GM12878 (cell line): ENCODE measurements around the gene LCOR. TPM values are rescaled to one million over a fixed set of nuclear protein-coding genes. Genes with fewer than 3 reads are reported as not detected.

Experiments
- ATAC-seq: fragments of 200-7000 bp; cut with Tn5 transposase; 3 replicates; pipeline ENCODE4 v1.9.1; 2020; ENCODE audit warnings: mild to moderate bottlenecking, moderate library complexity
- BruUV-seq: library from RNA; stranded (reverse); fragments of 400-500 nt; replicated peaks from 2 replicates; lab custom pipeline; 2021; lab: Mats Ljungman, UMichigan
- CTCF ChIA-PET: fragments of 300-600 bp; sonication (Branson Sonifier 250); formaldehyde crosslinking; extraction: SDS; loops from one replicate; lab custom pipeline; 2021; ENCODE audit warnings: inconsistent platforms; lab: Yijun Ruan, JAX
- POLR2A ChIA-PET: fragments of 350-600 bp; formaldehyde crosslinking; extraction: SDS; loops from one replicate; lab custom pipeline; 2021; ENCODE audit warnings: inconsistent platforms; lab: Charles Lee
- RAD21 ChIA-PET: fragments of 300-600 bp; sonication (Branson Sonifier 250); formaldehyde crosslinking; loops from one replicate; lab custom pipeline; 2023; ENCODE audit warnings: antibody characterized with exemption; ENCODE audit not compliant: unreplicated experiment; lab: Charles Lee
- SMC1A ChIA-PET: fragments of 300-600 bp; sonication (Branson Sonifier 250); formaldehyde crosslinking; loops from one replicate; lab custom pipeline; 2023; ENCODE audit not compliant: unreplicated experiment, uncharacterized antibody; lab: Charles Lee
- DNase-seq: peaks from one replicate; pipeline ENCODE4 v3.0.0-alpha.2; 2011; ENCODE audit warnings: low read depth, low spot score
- FAIRE-seq: peaks from 3 replicates; lab custom pipeline; 2011; peaks lifted over from hg19 to GRCh38; lab: Jason Lieb, UNC
- H2AFZ ChIP-seq: 2 replicates; pipeline ENCODE4 v1.6.0; 2011; ENCODE audit warnings: low read depth, low read length, control low read depth; ENCODE audit not compliant: control insufficient read depth
- H3K27ac ChIP-seq: 2 replicates; pipeline ENCODE4 v1.5.1; 2011; ENCODE audit warnings: control low read depth; ENCODE audit not compliant: control insufficient read depth, insufficient read depth
- H3K27me3 ChIP-seq, 2 experiments: replicated peaks in 1 of 2; 2 replicates each; pipeline versions ENCODE4 v1.6.0 to v1.6.1; 2011; ENCODE audit warnings: low read length in 1 of 2; ENCODE audit not compliant: control insufficient read depth in 2 of 2, insufficient read depth in 2 of 2
- H3K36me3 ChIP-seq, 2 experiments: 2 replicates each; pipeline ENCODE4 v1.5.1; 2011; ENCODE audit warnings: low read length in 1 of 2; ENCODE audit not compliant: control insufficient read depth in 2 of 2, insufficient read depth in 2 of 2
- H3K4me1 ChIP-seq: 2 replicates; pipeline ENCODE4 v1.6.1; 2011; ENCODE audit warnings: mild to moderate bottlenecking, low read length, moderate library complexity, mixed read lengths; ENCODE audit not compliant: control insufficient read depth, insufficient read depth
- H3K4me2 ChIP-seq: 2 replicates; pipeline ENCODE4 v1.6.0; 2011; ENCODE audit warnings: control low read depth; ENCODE audit not compliant: control insufficient read depth, insufficient read depth
- H3K4me3 ChIP-seq: fragments of 200-600 bp; sonication (generic); 2 replicates; pipeline ENCODE4 v1.5.1; 2016
- H3K79me2 ChIP-seq: 2 replicates; pipeline ENCODE4 v1.6.0; 2011; ENCODE audit warnings: low read length; ENCODE audit not compliant: control insufficient read depth, insufficient read depth
- H3K9ac ChIP-seq: 2 replicates; pipeline ENCODE4 v1.8.0; 2011; ENCODE audit warnings: low read length, control low read depth, mixed read lengths; ENCODE audit not compliant: control insufficient read depth, insufficient read depth
- H3K9me3 ChIP-seq: replicated peaks from 3 replicates; pipeline ENCODE4 v1.5.1; 2011; ENCODE audit warnings: mild to moderate bottlenecking, low read length; ENCODE audit not compliant: control insufficient read depth, insufficient read depth
- H4K20me1 ChIP-seq: 2 replicates; pipeline ENCODE4 v1.6.0; 2011; ENCODE audit not compliant: control insufficient read depth, insufficient read depth
- CBX5 ChIP-seq: sonication (generic); IDR thresholded peaks from 2 replicates; pipeline ENCODE4 v1.6.1; 2016; ENCODE audit warnings: low read depth, moderate library complexity, mild to moderate bottlenecking, inconsistent platforms
- CHD1 ChIP-seq: IDR thresholded peaks from 2 replicates; pipeline ENCODE4 v1.6.1; 2012; ENCODE audit warnings: low read depth, low read length, improper control_type of control experiment
- EP300 ChIP-seq, 2 experiments: fragments of 150-350 bp in 1 of 2; IDR thresholded peaks; 2 replicates each; pipeline ENCODE4 v1.6.1; 2011 to 2012; ENCODE audit warnings: low read depth in 2 of 2, low read length in 2 of 2, borderline replicate concordance in 1 of 2, improper control_type of control experiment in 1 of 2, inconsistent platforms in 1 of 2; ENCODE audit not compliant: control insufficient read depth in 1 of 2
- WGBS: methylation state at CpG from one replicate; pipeline ENCODE4 v1.1.6; 2016; ENCODE audit warnings: low lambda C conversion rate; ENCODE audit not compliant: insufficient replicate concordance, insufficient coverage; ENCODE audit errors: missing lambda C conversion rate; 5-methylcytosine and 5-hydroxymethylcytosine counted together
- in situ Hi-C: fragments of 300-500 bp; cut with MboI; formaldehyde crosslinking; loops from 9 replicates; pipeline ENCODE4 v1.14.3; 2018; ENCODE audit warnings: mixed read lengths
- intact Hi-C: fragments of 100-400 bp; cut with micrococcal nuclease; formaldehyde crosslinking; loops from one replicate; pipeline ENCODE4 v1.14.2; 2022; ENCODE audit not compliant: unreplicated experiment
- polyA plus RNA-seq, 11 experiments: library from polyadenylated mRNA; depleted of rRNA in 4 of 11; unstranded in 6 of 11; stranded (reverse) in 5 of 11; fragments of >200 nt; fragmentation: Nextera tagmentation in 4 of 11; fragmentation: Illumina TruSeq in 1 of 11; extraction: Ambion mirVana in 4 of 11; extraction: Trizol in 1 of 11; gene quantifications; 1 replicate in 1 of 11; 2 replicates in 10 of 11; pipeline versions ENCODE4 v1.2.1 to v1.2.3, GENCODE V29; 2011 to 2016; ENCODE audit warnings: inconsistent platforms in 2 of 11, missing spikeins in 2 of 11, low read depth in 1 of 11
- total RNA-seq, 4 experiments: library from RNA; depleted of rRNA in 3 of 4; stranded (reverse); fragments of >200 nt in 3 of 4; fragmentation: Illumina TruSeq in 1 of 4; extraction: Trizol in 1 of 4; gene quantifications; 2 replicates each; pipeline versions ENCODE4 v1.2.1 to v1.2.3, GENCODE V29; 2013 to 2021
- TF ChIP-seq, protein P1 (sequence below): fragments of 450-650 bp; IDR thresholded peaks from 2 replicates; pipeline ENCODE4 v1.6.1; 2018; ENCODE audit warnings: mild to moderate bottlenecking, low read depth, moderate library complexity; ENCODE audit not compliant: partially characterized antibody

LCOR gene
- total and polyA plus RNA-seq, 10 of the 15 experiments (the other 5 are each of a cell fraction or from before 2014, with no cell fraction given), result 1.6 to 22.0 (median 13.2) TPM

GRCh38 chr10:96880575-96880974, 48.5 kb downstream of the LCOR start:
- Histone ChIP-seq H3K27me3 (no peaks in the 10 kb centered on the region), H3K36me3 (peaks cover 0 to 5% of the 10 kb centered on the region in 2 experiments; a peak in 2 of 4 replicates), H3K9ac (no peak overlapping the region), H2AFZ (no peak overlapping the region), H3K9me3 (no peaks in the 10 kb centered on the region), H4K20me1 (no peaks in the 10 kb centered on the region), H3K4me1 (no peaks in the 10 kb centered on the region), H3K4me3 (no peak overlapping the region), H3K4me2 (no peak overlapping the region), H3K27ac (no peak overlapping the region), H3K79me2 (peaks cover 58% of the 10 kb centered on the region)
- BruUV-seq, result no TSS peak
- 97% methylated on average over 2 of the region's 2 CpGs for WGBS
- no peak for ATAC-seq
- RAD21 ChIA-PET, result no interaction called here
- no peak for FAIRE-seq
- POLR2A ChIA-PET, result no interaction called here
- intact Hi-C loops (no loop called here), in situ Hi-C loops (no loop called here)
- TF ChIP-seq, protein P1, sequence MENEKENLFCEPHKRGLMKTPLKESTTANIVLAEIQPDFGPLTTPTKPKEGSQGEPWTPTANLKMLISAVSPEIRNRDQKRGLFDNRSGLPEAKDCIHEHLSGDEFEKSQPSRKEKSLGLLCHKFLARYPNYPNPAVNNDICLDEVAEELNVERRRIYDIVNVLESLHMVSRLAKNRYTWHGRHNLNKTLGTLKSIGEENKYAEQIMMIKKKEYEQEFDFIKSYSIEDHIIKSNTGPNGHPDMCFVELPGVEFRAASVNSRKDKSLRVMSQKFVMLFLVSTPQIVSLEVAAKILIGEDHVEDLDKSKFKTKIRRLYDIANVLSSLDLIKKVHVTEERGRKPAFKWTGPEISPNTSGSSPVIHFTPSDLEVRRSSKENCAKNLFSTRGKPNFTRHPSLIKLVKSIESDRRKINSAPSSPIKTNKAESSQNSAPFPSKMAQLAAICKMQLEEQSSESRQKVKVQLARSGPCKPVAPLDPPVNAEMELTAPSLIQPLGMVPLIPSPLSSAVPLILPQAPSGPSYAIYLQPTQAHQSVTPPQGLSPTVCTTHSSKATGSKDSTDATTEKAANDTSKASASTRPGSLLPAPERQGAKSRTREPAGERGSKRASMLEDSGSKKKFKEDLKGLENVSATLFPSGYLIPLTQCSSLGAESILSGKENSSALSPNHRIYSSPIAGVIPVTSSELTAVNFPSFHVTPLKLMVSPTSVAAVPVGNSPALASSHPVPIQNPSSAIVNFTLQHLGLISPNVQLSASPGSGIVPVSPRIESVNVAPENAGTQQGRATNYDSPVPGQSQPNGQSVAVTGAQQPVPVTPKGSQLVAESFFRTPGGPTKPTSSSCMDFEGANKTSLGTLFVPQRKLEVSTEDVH, result no peak
- CTCF ChIA-PET, result interaction anchor here (0.6 kb wide), 1 partner anchor 75 kb away, joined by 4 read pairs; no protein-coding TSS in a partner anchor
- DNase-seq, result no peak
- SMC1A ChIA-PET, result no interaction called here

DNA sequence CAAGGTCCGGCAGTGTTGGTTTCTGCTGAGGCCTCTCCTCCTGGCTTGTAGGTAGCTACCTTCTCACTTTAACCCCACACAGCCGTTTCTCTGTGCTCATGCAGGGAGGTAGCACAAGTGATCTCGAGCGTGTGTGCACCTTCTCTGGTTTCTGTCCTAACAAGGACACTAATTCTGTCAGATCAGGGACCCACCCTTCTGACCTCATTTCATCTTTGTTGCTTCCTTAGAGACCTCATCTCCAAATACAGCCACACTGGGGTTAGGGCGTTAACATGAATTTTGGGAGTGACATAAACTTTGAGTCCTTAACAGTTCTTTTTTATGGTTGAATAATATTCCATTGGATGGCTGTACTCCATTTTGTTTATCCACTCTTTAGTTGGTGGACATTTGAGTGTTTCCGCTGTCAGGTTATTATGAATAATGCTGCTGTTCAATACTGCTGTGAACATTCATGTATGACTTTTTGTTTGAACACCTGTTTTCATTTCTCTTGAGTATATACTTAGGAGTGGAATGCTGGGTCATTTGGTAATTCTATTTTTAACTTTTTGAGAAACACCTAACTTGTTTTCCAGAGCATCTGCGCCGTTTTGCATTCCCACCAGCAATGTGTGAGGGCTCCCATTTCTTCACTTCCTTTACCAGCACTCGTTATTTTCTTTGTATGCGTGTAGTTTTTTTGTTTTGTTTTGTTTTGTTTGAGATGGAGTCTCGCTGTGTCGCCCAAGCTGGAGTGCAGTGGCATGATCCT, 57.5 kb downstream of the LCOR start:
- H3K4me1 ChIP-seq, result no peaks in the 10 kb centered on the region
- TF ChIP-seq CHD1 (no peak), EP300 (IDR thresholded peaks at IDR 0.05; ENCODE audit: borderline replicate concordance in 1 of 2, control insufficient read depth in 1 of 2, low read depth in 2 of 2, low read length in 2 of 2) (no peak), CBX5 (0 out of 2 replicates have a peak, but pooled peaks have one; percentile 27)
- TF ChIP-seq, all 136 proteins: peak for 1
- Histone ChIP-seq H3K4me2 (no peak overlapping the region), H3K9me3 (peaks cover 19% of the 10 kb centered on the region), H3K36me3 (peaks cover 5 to 12% of the 10 kb centered on the region in 2 experiments; a peak in 3 of 4 replicates), H4K20me1 (no peaks in the 10 kb centered on the region), H3K79me2 (peaks cover 40% of the 10 kb centered on the region), H3K27ac (no peak overlapping the region), H3K4me3 (no peak overlapping the region), H2AFZ (no peak overlapping the region), H3K9ac (no peak overlapping the region), H3K27me3 (no peaks in the 10 kb centered on the region)
- no TSS peak for BruUV-seq
- WGBS, result 98% methylated on average over 12 of the region's 12 CpGs
- no peak for DNase-seq
- POLR2A ChIA-PET, result interaction anchor here (0.6 kb wide), 1 partner anchor 43 kb away, joined by 3 read pairs; no protein-coding TSS in a partner anchor
- in situ Hi-C loops, result no loop called here
- RAD21 ChIA-PET, result no interaction called here
- intact Hi-C loops, result no loop called here
- ATAC-seq, result no peak
- FAIRE-seq, result no peak
- SMC1A ChIA-PET, result interaction anchor here (1.4 kb wide), 1 partner anchor 18 kb away, joined by 3 read pairs; no protein-coding TSS in a partner anchor
- CTCF ChIA-PET, result interaction anchor here (1.4 kb wide), 1 partner anchor 22 kb away, joined by 3 read pairs; no protein-coding TSS in a partner anchor
